ENCODE results near the gene NLRP14. TPM values are rescaled to one million over a fixed set of nuclear protein-coding genes. Genes with fewer than 3 reads are reported as not detected.

NLRP14 gene
- total RNA-seq, 1 donor from 2014 or later: 0.24 TPM

DNA sequence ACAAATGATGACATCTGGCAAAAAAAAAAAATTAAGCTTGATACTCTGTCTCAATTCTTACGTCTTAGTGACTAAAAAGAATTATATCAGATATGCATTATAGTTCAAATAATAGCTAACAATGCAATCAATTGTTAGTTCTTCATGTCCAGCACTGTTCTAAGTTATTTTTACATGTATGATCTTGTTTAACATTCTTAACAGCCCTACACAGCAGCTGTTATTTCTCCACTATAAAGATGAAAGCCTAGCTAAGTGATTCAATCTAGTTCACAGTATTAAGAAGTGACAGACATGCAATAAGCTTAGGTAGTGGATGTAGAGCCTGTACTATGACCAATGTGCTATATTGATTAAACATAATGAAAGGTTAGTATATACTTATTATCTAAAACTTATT lies 4.3 kb upstream of the NLRP14 start:
- Mint-ChIP-seq H3K27me3 (no peaks in the 10 kb centered on the region), H3K27ac (no peak overlapping the region), H3K4me3 (no peak overlapping the region), H3K9me3 (no peaks in the 10 kb centered on the region), H3K4me1 (ENCODE audit: unreplicated experiment) (peaks cover 18% of the 10 kb centered on the region), H3K36me3 (peaks cover 4% of the 10 kb centered on the region)
- TF ChIP-seq, protein P1, sequence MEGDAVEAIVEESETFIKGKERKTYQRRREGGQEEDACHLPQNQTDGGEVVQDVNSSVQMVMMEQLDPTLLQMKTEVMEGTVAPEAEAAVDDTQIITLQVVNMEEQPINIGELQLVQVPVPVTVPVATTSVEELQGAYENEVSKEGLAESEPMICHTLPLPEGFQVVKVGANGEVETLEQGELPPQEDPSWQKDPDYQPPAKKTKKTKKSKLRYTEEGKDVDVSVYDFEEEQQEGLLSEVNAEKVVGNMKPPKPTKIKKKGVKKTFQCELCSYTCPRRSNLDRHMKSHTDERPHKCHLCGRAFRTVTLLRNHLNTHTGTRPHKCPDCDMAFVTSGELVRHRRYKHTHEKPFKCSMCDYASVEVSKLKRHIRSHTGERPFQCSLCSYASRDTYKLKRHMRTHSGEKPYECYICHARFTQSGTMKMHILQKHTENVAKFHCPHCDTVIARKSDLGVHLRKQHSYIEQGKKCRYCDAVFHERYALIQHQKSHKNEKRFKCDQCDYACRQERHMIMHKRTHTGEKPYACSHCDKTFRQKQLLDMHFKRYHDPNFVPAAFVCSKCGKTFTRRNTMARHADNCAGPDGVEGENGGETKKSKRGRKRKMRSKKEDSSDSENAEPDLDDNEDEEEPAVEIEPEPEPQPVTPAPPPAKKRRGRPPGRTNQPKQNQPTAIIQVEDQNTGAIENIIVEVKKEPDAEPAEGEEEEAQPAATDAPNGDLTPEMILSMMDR (conservative IDR thresholded peaks at IDR 0.05): no peak
- no peak for DNase-seq (ENCODE audit: extremely low spot score, unreplicated experiment)

DNA sequence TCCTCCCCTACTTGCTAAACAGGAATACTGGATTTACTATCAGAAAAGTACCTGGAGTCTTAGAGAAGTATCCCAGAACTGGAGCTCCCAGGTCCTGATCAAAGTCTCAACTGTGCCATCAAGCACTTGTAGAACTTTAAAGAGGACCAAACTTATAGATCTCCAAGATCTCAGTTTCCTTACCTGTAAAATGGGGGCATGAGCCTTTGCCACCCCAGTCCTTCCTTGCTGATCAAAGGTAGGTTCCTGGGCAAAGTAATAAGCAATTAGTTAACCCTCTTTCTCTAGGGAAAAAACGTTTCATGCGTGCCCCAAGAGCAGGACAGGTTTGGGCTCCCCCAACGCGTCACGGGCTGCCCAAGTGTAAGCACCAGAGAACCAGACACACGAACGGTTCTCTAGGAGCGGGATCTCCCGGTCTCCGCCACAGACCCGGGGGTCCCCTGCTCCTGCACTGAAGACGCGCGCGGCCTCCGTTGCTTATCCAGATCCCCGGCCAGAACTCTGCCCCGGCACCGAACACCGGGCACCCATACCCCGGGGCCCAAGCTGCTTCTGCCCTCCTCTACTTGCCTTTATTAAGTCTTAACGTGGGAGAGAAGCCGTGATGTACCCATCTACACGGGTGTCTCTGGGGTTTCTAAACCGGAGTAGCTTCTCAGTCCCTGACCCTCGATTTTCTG lies 638 bp upstream of the NLRP14 start:
- Mint-ChIP-seq H3K36me3 (no peaks in the 10 kb centered on the region), H3K4me3 (peak overlapping the region; percentile 96), H3K9me3 (no peaks in the 10 kb centered on the region), H3K4me1 (ENCODE audit: unreplicated experiment) (peaks cover 15% of the 10 kb centered on the region), H3K27me3 (peaks cover 2% of the 10 kb centered on the region), H3K27ac (peak overlapping the region; percentile 91)
- DNase-seq (ENCODE audit: extremely low spot score, unreplicated experiment): peak; percentile 74
- TF ChIP-seq, protein P1 (conservative IDR thresholded peaks at IDR 0.05): no peak

DNA sequence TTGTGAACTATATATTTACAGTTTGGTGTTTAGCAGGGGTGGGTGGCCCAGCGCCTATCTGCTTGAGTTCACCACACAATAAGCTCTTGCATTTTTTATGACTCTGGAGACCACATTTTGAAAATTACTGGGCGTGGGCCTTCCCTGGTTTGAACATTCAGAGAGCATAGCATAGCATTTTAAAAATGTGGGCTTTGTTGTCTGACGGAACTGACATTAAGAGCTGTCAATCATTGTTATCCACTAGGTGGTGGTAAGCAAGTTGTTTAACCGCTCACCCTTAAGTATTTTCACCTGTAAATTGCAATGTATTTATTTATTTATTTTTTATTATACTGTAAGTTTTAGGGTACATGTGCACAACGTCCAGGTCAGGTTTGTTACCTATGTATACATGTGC lies 1.0 kb downstream of the NLRP14 start:
- Mint-ChIP-seq H3K27ac (peak overlapping the region; percentile 91), H3K4me1 (ENCODE audit: unreplicated experiment) (peaks cover 15% of the 10 kb centered on the region), H3K9me3 (no peaks in the 10 kb centered on the region), H3K27me3 (peaks cover 8% of the 10 kb centered on the region), H3K4me3 (peak overlapping the region; percentile 96), H3K36me3 (no peaks in the 10 kb centered on the region)
- TF ChIP-seq, protein P1 (conservative IDR thresholded peaks at IDR 0.05): no peak
- DNase-seq (ENCODE audit: extremely low spot score, unreplicated experiment): no peak

DNA sequence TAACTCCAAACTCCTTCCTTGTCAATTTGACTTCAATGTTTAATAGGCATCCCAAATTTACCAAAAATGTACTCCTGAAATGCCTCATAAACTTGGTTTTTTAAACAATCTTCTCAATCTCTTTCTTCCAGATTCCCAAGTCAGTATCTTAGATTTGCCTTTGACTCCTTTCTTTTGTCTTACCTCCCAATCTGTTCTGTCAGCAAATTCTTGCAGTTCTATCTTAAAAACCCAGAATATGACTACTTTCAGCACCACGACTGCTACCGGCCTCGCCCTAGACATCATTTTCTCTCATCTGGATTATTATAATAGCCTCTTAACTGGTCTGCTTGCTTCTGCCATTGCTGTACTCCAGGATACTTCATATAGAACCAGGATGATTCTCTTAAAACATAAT lies 7.9 kb downstream of the NLRP14 start:
- no peaks in the 10 kb centered on the region for H3K4me1 Mint-ChIP-seq (ENCODE audit: unreplicated experiment)
- no peaks in the 10 kb centered on the region for H3K9me3 Mint-ChIP-seq

DNA sequence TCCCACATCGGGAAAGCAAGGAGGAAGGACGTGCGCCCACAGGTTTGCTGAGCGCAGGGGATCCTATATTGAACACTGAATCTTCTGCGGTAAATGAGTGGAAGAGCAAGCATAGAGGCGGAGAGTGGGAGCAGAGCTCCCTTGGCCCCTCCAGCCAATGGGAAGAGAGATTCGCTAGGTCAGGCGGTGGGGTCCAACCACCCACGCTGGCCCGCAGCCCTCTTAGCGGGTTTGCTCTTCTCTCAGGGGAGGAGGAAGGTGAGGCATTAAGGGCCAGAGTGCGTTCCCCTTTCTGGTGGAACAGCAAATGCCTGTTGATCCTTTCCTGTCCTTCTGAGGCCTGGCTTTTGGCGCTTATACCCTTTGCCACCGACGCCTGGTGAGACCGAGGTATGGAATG lies 10.6 kb downstream of the NLRP14 start:
- no peaks in the 10 kb centered on the region for H3K4me1 Mint-ChIP-seq (ENCODE audit: unreplicated experiment)
- peaks cover 5% of the 10 kb centered on the region for H3K27me3 Mint-ChIP-seq
- TF ChIP-seq, protein P1 (conservative IDR thresholded peaks at IDR 0.05): no peak
- H3K9me3 Mint-ChIP-seq: no peaks in the 10 kb centered on the region
- no peak for DNase-seq (ENCODE audit: extremely low spot score, unreplicated experiment)
- H3K4me3 Mint-ChIP-seq: no peak overlapping the region
- H3K36me3 Mint-ChIP-seq: no peaks in the 10 kb centered on the region
- no peak overlapping the region for H3K27ac Mint-ChIP-seq

More for the DNA sequence above, 7.9 kb downstream of the NLRP14 start:
- Mint-ChIP-seq H3K27me3 (peaks cover 12% of the 10 kb centered on the region), H3K4me3 (no peak overlapping the region), H3K36me3 (no peaks in the 10 kb centered on the region), H3K27ac (no peak overlapping the region)
- TF ChIP-seq, protein P1 (conservative IDR thresholded peaks at IDR 0.05): no peak
- no peak for DNase-seq (ENCODE audit: extremely low spot score, unreplicated experiment)
